GM21529 (cell line): ENCODE data around the gene SRBD1.
A peak's percentile ranks its signal among the peaks of the same experiment; 100 is the strongest.

Source experiments
- ATAC-seq: cut with Tn5 transposase; IDR thresholded peaks from one replicate; pipeline ENCODE4 v1.9.1; 2021; ENCODE audit not compliant: unreplicated experiment

SRBD1 gene

GRCh38 chr2:45634223-45634622 lies 23.2 kb upstream of the SRBD1 start:
- no peak for ATAC-seq

- ATAC-seq: no peak
Observed at GRCh38 chr2:45631955-45632354, 20.9 kb upstream of the SRBD1 start.

- no peak for ATAC-seq
Observed at GRCh38 chr2:45631319-45631718, 20.3 kb upstream of the SRBD1 start.

DNA sequence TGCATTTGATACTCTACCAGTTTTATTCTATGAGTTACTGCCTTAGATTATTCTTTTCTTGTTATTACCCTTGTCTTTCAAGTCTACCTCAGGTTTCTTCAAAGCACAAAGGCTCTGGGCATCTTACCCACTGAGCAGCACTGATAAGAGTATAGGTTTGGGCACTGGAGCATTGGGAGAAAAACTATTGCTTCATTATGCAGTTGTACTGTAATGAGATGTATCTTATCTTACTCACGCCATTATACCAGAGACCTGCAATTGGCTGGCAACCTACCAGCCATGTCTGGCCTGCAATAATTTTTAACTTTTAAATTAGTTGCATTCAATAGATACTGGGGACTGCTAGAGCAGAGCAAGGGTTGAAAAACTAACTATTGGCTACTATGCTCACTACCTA lies 18.9 kb upstream of the SRBD1 start:
- no peak for ATAC-seq

DNA sequence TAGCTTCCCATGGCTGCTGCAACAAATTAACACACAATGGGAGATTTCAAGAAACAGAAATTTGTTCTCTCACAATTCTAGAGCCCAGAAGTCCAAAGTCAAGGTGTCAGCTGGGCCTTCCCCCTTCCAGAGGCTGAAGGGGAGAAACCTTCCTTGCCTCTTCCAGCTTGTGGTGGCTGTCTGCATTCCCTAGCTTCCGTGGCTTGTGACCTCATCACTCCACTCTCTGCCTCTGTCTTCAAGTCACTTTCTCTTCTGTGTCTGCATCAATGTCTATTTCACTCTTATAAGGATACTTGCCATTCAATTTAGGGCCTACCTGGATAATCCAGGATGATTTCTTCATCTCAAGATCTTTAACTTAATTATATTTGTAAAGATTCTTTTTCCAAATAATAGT lies 16.8 kb upstream of the SRBD1 start:
- ATAC-seq: no peak

- ATAC-seq: no peak
Observed at GRCh38 chr2:45626387-45627221, 15.5 kb upstream of the SRBD1 start.

DNA sequence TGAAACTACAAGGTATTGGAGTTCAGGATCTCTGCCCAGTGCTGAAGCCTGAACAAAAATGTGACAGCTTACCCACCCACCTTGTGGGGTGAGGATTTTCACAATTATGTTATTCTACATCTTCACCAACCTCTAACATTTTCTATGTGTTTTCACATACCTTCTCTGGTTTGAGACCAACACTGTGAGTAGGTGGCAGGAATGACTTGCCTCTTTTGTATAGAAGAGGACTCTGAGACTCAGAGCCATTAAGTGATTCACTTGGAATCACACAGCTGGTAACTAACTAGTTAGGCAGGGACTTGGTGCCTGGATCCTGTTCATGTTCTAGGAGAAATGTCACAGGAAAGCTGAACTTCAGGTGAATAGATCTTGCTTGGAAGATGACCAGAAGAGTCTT lies 14.8 kb upstream of the SRBD1 start:
- no peak for ATAC-seq

GRCh38 chr2:45623098-45623497 lies 12.0 kb upstream of the SRBD1 start:
- no peak for ATAC-seq

DNA sequence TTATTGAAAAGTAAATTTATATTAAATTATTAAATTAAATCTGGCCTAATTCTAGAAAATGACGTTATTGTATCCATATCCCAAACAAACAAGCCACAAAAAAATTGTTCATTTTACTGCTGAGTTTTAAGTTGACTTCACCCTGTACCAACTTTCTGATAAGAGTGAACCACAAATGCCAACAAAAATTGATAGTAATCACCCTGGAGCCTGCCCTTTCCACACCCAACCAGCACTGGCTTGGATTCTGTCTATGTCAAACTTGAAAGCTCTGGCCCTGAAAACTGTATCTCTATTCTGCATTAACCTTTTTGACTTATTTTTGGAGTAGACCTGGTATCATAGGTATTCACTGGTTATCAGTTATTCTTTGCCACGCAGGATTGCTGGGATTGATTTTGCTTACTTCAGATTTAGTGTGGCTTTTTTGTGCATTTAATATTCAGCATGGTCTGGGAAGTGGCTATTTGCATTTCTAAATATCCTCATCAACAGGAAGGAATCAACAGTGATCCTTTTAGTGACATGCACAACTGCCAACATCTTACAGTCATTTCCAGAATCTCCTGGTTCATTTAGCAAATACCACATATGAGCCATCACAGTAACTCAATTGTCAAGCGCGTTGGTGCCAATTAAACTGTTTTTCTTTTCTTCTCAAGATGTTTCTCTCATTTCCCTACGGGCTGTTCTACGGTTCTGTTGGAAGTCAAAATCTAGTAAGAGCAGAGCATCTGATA lies 11.4 kb upstream of the SRBD1 start:
- no peak for ATAC-seq

DNA sequence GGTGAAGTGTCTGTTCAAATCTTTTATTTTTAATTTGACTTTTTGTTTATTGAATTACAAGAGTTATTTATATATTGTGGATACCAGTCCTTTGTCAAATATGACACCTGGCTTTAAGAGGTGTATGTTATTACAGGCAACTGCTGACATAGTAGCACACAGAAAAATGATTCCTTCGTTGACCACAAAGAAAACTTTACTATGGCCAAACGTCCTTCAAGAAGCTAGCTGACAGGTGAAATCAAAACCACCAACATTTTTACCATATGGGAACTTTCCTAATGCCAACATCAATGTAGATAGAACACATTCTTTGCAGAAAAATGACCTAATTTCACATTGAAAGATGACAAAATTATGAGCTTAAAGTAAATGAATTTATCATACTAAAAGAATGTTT lies 6.4 kb upstream of the SRBD1 start:
- no peak for ATAC-seq

DNA sequence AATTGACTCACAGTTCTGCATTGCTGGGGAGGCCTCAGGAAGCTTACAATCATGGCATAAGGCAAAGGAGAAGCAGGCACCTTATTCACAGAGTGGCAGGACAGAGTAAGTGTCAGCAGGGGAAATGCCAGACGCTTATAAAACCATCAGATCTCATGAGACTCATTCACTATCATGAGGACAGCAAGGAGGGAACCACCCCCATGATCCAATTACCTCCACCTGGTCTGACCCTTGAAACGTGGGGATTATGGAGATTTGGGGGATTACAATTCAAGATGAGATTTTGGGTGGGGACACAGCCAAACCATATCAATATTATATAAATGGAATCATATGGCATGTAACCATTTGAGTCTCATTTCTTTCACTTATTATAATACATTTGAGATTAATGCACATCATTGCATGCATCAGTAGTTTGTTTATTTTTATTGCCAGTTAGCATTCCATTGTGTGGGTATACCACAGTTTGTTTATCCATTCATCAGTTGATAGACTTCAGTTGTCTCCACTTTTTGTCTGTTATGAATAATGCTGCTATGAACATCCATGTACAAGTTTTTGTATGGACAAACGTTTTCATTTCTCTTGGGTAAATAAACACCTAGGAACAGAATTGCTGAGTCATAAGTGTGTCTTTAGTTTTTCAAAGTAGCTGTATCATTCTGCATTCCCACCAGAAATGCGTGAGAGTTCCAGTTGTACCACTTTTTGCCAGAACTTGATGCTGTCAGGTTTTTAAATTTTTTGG lies 5.8 kb upstream of the SRBD1 start:
- ATAC-seq: no peak

GRCh38 chr2:45614871-45615415 lies 3.9 kb upstream of the SRBD1 start:
- ATAC-seq: no peak

- no peak for ATAC-seq
Observed at GRCh38 chr2:45614330-45614729, 3.3 kb upstream of the SRBD1 start.

- no peak for ATAC-seq
Observed at GRCh38 chr2:45612731-45613130, 1.7 kb upstream of the SRBD1 start.

GRCh38 chr2:45612285-45612684 lies 1.2 kb upstream of the SRBD1 start:
- no peak for ATAC-seq

DNA sequence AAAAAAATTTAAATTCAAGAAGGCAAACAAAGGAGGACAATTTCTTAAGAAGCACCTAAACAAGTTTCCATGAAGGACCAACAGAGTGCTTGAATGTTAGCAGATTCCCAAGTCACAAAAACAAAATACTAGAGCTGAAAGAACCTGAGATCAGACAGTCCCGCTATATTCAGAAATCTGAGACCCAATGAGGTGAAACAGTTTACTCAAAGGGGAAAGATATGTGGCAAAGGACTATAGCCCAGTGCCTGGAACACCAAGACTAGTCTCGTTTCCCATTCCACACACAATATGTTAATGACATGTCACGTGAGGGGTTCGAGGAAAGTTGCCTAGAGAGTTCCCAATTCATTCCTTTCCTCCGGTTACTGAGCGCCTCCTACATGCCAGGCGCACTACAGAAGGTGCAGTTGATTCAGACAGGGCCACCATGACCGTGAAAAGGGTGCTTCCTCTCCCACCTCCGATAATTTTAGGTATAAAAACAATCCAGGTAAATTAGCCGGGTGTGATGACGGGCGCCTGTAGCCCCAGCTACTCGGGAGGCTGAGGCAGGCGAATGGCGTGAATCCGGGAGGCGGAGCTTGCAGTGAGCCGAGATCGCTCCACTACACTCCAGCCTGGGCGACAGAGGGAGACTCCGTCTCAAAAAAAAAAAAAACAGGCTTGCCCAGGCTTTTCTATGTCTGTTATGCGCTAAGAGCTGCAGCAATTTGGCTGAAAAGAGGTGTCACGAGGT lies 617 bp downstream of the SRBD1 start:
- ATAC-seq: peak; percentile 48

DNA sequence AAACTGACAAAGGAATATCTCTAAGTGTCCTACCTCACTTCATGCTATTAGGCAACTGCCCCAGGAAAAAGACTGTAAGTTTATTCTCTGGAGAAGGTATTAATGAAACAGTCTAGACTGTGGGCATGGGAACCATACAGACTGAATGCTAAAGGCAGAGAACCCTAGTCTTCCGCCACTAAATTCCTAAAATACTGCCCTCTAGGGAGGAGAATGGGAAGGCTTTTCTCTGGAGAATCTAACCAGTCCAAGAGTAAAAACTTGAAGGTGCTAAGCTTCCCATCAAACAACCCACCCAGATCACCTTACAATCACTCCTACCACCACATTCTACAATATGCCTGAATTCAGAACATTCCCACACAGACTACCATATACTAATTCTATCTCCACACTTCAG lies 3.4 kb downstream of the SRBD1 start:
- no peak for ATAC-seq

DNA sequence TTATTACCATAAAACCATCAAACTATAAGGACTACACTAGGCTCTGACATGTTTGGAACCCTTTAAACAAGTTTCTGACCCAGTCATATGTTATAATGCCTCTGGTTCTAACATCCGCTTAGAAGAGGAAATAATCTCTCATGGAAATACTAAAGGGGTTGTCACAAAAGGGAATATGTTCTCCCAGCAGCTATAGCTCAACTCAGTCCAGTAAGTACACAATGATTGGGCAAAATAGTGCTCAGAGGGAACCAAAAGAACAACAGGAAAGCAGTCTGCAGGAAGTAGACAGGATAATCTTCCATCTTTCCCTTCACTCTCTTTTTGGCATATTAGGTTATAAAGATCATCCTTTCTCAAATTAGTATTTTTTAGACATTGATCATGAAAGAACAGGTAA lies 4.3 kb downstream of the SRBD1 start:
- ATAC-seq: no peak

GRCh38 chr2:45605116-45605515 lies 6.0 kb downstream of the SRBD1 start:
- no peak for ATAC-seq

- no peak for ATAC-seq
Observed at GRCh38 chr2:45602624-45603023, 8.4 kb downstream of the SRBD1 start.

DNA sequence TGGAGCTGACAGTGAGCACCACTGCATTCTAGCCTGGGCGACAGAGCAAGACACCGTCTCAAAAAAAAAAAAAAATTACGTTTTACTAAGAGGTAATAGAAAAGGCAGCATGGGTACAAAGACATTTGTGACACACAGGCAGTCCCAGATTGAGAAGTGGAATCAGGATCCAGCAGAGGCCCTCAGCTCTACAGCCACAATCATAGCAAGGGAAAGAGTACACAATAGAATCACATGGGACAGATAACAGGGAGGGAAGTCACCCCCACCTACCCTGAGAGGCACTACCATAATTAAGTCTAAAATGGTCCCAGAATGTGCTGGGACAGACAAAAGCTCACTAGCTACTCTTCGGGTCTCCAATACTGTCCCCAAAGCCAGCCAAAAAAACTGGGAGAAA lies 12.5 kb downstream of the SRBD1 start:
- no peak for ATAC-seq
